Right renal cortex interstitium (tissue), 3 donors: ENCODE results near the gene ARVCF. TPM values are rescaled to one million over a fixed set of nuclear protein-coding genes. Genes with fewer than 3 reads are reported as not detected.

Experiments used
- DNase-seq, 3 donors: peaks; one replicate each; pipeline ENCODE4 v3.0.0-alpha.2; 2013; ENCODE audit warnings: low read depth in 3 of 3, low spot score in 2 of 3
- polyA plus RNA-seq, 3 donors: library from polyadenylated mRNA; unstranded; fragments of 120-200 nt; gene quantifications; one replicate each; pipeline ENCODE4 v1.2.1, GENCODE V29; 2013; ENCODE audit not compliant: insufficient read length in 3 of 3

The ARVCF gene
- polyA plus RNA-seq, 3 donors = 16.8 to 19.6 (median 16.9) TPM

DNA sequence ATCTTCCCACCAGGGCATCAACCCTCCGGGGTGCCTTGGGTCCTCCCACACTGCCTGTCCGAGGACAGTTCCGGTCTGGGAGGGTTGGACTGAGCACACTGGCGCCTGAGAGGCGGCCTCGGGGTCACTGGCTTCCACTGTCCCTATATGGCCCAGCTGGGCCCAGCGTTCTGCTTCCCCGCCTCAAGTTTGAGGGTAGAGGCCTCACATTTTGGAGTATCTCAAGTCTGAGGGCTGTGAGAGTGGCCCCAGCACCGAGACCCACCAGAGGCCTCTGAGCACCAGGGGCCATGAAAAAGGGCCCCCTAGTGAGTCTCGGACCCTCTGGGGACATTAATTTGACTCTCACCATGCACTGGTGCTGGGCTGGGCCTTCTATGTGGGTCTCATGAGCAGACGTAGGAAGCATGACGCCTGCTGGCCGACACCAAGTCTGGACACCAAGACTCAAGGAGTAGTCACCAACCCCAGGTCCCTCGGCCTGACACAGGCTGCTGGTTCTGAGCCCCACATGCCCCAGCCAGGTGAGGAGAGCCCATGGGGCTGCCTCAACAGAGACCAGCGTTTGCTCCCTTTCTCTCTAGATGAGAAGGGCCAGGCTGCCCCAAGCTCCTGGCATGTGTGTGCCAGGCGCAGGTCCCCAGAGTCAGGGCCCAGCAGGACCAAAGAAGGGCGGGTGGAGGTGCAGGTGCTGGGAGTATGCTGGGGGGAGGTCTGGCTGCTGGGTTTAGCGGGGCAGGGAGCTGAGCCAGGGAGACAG lies 27.5 kb downstream of the ARVCF start:
- DNase-seq = no peak

DNA sequence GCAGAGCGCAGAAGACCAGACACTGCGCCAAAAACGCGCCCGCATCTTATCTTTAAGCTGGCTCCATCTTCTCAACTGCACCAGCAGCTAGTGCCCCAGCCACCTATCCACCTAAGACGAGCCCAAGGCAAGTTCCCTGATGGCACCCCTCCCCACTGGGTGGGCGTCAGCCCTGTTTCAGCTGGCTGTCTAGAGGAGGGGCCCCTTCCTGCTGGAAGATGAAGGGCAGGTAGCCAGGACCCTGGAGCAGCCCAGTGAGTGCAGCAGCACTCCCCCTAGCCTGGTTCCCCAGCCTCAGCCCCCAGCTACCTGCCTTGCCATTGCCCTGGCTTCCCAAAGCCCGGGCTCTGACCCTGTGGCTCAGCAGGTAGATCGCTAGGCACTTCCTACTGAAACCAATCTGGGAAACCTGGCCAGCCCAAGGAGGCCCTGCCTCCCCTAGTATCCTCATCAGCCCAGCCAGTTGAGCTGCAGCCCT lies 28.3 kb downstream of the ARVCF start:
- DNase-seq = no peak

DNA sequence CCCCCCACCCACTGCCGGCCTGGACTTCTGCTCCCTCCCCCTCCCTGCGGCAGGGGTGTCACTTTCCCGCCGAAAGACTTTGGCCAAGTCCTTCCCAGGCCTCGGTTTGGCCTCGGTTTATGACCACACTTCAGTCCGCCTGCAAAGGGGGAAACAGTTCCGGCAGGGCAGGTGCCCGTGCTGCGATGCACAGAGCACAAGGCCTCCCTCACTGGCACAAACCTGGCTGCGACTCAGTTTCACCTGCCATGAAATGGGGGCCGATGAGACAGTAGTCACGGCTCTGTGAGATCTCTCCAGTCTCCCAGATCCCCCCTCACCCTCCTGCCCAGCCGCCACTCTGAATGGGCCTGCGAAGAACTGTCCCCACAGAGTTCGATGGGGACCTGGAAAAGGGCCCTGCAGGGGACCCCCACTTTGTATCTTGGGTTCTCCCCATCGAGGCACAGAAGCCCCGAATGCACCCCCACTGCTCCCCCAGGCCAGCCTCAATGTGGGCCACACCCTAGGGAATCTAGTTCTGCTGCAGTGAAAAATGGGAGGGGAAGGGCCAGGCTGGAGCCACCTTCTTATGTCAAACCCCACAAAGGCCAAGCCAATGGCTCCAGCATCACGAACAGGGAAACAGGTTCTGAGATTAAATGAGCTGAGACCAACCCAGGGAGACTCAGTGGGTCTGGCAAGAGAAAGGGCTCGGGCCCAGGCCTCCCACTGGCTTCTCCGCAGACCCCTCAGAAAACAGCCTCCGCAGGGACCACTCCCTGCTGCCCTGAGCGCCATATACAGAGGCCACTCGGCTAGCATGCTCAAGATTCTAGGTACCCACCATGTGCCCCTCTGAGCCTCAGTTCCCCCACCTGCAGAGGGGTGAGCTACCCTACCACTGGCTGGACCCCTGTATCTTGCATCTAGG lies 29.0 kb downstream of the ARVCF start:
- no peak for DNase-seq

DNA sequence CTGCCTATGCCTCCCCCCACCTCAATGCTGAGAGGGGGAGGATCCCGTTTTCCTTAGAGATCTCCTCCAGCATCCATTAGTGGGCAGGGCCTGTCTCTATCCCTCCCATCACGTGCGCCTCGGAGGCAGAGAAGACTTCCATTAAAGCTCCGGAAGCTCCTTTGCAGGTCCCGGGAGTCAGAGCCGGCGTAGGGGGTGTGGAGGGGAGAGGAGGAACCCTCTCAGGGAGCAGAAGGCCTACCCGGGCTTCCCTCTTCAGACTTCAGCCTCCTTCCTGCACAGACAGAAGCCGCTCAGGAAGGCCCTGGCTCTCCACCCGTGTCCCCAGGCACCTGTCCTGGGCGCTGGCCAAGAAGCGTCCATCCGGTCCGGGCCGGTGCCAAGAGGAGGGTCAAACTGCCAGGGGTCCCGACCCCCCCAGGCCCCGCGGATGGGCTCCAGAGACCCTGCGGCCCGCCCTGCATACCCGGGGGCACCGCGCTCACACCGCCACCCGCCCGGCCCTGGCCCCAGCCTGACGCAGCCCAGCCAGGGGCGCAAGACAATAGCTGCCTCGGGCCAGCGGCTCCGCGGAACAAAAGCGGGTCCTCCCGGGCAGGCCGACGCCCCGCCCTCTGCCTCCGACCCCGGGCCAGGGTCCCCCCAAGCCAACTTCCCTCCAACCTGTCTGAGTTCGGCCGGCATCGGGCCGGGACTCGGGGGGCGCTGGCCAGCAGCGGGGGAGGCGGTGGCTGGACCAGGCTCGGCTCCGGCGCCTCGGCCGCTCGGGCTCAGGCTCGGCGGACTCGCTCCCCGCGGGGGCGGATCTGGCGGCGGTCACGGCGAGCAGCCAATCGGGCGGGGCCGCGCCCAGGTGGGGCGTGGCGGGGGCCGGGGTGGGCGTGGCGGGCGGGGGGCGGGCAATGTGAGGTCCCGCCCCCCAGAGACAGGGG lies 29.9 kb downstream of the ARVCF start:
- DNase-seq = peak in 1 of 3 donors; percentile 60

DNA sequence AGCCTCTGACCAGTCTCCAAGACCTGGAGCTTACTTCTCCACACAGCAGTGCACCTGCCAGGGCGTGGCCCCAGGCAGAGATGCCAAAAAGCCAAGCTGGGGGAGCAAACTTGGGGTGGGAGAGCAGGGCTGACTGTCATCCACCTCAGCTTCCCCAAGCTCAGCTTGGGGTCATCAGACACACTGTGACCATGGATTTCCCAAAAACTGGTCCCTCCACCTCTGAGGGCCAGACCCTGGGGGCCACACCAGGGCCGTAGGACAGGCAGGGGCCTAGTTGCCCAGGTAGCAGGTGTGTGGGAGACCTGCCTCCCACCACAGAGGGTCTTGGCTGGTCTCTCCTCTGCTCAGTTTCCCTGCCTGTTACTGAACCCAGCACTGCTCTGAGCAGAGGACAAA lies 30.6 kb downstream of the ARVCF start:
- no peak for DNase-seq

DNA sequence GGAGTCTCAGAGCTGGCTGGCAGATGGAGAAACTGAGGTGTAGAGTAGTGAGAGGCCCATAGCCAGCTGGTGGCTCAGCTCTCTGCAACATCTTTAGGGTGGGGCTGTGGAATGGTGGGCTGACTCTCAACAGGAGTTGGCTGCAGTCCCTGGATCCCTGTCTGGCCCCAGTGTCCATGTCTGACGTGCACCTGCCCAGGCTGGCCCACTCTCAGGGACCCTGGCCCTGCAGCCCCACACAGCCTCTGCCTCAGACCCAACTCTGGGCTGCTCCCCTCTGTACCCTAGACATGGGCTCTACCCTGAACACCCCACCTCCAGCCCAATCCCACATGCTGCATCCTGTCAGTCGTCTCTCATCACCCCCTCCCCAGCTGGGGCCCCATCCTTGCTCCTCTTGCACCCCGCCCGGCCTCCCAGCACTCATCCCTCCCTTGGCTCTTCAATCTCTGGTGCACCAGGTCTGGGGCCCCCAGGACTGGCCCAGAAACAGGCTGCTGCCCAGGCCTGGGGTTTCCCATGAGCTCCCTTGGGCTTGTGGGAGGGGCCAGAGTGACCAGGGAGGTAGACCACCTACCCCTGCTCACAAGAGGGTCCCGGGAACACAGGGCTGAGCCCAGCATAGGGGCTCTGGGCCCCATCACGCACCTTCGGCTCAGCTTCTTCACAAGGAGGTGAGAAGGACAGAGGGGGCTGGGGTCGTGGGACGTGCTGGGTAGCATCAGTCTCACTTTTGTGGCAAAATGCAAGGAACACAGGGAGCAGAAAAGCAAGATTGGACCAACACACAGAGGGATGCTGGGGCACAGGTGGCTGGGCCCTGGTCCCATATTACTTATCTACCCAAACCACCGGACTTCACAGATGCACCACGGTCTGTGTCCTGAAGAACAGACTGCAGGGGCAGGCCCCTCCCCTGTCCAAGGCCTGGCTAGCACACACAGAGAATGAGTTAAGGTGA lies 31.5 kb downstream of the ARVCF start:
- DNase-seq = no peak

DNA sequence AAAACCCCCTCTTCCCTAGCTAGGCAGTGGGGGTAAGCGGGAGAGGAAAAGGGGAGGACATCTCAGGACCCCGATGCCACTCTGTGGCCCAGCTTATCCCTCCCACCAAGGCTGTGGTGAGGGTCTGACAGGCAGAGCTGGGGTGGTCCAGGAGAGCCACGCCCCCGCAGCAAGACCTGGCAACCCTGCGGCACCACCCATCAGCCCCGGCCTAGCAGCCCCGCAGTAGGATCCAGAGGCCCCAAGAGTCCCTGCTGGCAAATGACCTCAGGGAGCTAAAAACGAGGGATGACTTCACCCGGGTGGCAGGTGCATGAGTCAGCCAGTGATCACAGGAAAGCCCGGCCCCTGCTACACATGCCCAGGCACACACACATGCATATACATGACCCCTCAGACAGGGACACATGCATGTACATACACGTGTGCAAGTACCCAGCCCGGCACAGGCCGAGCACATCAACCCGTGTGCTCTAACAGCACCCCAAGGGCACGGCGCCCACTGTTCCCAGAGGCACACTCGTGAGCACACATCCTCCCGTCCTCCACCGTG lies 32.3 kb downstream of the ARVCF start:
- no peak for DNase-seq

DNA sequence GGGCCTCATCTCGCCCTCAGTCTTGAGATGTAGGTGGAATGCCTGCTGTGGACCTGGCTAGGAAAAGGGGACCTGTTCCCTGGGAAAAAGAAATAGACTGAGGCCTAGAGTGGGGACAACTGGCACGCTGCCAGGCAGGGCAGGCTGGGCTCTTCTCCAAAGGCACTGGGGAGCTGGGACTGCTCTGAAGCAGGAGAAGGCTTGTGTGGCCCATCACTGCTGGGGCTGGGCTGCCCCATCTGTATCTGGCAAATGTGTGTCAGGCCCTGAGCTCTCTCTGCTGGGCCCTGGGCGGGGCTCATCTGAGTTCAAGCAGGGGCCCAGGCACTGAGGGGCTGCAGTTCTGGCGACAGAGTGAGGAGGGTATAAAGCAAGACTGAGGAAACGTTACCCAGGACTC lies 32.9 kb downstream of the ARVCF start:
- DNase-seq = no peak

DNA sequence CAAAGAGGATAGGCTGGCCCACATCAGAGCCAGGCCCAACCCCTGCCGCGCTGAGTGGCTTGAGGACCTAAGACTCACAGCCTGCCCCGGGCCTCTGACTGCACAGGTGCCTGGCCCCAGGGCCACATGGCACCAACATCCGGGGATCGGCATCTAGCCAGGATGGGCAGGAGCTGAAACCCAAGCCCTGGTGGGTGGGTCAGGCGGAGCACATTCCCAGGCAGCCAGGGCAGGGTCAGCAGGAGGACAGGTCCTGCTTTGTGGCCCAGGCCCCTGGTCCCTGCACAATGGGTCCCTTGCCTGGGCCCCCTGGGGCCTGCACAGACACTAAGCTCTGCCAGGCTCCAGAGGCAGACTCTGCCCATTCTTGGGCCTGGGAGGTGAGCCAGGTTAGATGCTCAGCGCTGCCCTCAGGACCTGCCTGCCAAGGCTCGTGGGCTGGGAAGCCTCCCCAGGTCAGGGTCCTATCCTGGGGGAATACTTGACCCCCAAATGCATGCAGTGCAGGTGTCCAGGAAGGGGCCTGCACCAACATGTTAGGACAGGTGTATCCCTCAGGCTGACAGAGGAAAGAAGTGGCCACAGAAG lies 33.5 kb downstream of the ARVCF start:
- DNase-seq = no peak

DNA sequence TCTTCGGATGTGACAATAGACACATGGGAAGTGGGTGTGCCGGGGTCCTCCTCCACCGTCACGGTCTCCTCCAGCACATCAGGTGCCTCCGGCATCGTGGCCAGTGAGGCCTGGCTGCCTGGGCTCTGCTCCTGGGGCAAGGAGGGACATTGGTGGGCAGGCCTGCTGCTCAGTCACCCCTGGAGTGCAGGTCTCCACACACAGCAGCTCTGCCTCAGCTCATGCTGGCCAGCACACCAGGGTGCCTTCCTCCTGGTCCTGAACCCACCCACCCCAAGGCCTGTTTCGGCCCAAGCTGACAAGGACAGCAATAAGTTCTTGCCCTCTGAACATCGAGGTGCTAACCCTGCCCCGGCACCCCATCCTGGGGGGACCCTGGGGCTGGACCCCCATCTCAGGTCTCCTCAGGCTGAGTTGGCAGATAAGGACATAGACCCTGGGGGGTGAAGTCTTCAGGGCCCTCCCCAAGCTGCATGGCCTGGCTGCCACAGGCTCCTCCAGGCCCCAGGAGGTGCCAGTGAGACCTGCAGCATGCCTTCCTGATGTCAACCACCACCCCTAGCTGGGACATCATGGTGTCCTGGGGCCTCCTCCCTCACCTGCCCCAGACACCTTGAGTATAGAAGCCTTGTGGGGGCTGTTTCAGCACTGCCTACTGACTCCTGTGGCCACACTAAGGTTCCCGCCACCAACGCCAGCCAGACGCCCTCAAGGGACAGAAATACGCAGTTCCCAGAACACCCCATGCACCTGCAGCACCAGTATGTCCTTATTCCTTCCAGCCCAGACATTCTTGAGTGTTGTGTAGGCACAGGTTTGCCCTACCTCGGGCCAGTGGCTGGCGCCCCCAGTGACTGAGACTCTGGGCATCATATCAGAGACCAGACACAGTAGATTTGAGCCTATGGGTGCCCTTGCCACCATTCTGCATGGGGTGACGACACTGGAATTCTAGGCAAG lies 34.4 kb downstream of the ARVCF start:
- DNase-seq = no peak

DNA sequence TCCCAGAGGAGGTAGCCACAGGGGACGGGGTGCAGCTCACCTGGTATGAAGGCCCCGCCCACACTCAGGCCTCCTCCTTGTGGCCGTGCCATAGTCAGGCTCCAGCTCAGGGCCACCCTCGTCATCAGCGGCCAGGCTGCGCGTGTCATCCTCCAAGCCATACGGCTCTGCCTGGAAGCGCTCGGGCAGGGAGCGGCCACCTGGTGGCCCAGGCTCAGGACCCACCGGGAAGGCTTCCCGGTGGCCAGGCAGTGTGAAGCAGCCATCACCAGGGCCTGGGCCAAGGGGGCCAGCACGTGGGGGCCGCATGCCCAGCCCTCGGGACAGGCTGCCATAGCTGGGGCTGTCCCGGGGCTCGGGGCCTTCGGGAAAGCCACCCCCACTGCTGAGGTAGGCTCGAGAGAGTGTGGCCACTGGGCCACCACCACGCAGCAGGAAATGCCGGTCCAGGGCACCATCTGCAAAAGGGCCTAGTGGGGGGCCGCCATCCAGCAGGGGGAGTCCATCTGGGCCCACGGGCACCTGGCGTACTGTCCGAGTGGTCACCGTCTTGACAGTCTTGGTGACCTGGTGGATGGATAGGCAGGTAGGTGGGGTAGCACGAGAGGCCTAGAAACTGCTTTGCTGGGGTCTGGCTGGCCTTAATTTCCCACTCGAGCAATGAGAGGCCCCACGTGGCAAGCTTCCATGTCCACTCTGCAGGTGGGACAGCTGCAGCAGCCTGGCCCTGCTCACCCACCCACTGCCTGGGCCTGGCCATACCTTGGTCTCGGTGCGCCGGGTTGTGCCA lies 35.3 kb downstream of the ARVCF start:
- DNase-seq = no peak

DNA sequence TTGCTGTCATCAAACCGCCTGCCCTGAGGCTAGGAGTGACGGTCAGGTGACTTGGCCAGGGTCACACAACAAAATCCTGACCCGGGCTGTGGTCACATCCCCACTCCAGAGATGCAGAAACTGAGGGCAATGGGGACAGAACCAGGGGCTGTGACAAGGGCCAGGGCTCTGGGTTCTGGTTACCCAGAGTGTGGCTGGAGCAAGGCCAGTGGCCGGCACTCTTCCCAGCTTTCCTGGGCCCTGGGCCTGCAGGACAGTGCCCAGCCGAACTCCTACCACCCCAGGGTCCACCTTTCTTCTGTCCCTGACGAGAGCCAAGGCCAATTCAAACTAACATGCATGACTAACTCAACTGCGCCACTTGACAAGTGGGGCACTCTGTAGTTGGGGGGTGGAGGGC lies 35.9 kb downstream of the ARVCF start:
- DNase-seq = no peak

DNA sequence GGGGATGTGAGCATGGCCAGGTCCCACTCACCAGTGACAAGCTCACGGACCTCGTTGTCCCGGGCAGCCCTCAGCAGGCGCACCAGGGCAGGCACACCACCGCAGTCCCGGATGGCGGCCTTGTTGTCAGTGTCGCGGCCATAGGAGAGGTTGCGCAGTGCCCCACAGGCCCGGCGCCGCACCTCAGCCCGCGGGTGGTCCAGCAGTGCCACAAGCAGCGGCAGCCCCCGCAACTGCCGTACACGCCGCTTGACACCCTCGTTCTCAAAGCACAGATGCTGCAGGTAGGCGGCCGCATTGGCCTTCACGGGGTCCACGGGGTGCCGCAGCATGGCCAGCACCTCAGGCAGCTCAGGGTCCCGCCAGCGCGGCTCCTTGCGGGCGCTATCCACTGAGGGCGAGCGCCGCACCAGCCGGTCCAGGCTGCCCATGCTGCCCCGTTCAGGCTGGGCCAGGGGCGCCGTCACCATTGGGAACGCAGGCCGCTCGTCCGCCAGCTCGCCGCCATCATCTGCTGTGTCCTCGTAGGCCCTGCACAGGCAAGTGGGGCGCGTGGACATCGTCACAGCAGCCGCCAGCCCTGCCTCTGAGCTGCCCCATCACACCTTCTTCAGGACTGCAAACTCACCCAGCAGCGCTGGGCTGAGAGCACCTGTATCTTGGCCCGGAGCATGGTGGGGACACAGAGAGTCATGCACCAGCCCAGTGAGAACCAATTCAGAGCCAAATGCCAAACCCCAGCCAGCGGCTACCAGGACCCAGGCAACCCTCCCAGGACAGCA lies 36.7 kb downstream of the ARVCF start:
- DNase-seq = no peak

DNA sequence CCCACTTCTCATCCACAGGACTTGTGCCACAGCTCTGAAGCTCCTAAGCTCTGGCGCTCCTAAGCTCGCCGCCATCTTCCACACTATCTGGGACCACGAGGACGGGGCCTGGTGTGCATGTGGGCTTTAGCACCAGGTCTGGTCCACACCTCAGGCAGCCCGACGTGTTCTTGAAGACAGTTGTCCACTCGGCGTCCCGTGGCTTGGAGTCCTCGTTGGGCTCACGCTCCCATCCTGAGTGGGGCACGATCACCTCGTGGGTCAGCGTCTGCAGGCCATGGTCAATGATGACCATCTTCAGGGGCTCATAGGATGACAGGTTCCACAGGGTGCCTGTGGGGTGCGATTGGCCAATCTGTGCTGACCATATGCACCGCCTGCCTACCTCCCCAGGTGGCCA lies 37.9 kb downstream of the ARVCF start:
- no peak for DNase-seq

DNA sequence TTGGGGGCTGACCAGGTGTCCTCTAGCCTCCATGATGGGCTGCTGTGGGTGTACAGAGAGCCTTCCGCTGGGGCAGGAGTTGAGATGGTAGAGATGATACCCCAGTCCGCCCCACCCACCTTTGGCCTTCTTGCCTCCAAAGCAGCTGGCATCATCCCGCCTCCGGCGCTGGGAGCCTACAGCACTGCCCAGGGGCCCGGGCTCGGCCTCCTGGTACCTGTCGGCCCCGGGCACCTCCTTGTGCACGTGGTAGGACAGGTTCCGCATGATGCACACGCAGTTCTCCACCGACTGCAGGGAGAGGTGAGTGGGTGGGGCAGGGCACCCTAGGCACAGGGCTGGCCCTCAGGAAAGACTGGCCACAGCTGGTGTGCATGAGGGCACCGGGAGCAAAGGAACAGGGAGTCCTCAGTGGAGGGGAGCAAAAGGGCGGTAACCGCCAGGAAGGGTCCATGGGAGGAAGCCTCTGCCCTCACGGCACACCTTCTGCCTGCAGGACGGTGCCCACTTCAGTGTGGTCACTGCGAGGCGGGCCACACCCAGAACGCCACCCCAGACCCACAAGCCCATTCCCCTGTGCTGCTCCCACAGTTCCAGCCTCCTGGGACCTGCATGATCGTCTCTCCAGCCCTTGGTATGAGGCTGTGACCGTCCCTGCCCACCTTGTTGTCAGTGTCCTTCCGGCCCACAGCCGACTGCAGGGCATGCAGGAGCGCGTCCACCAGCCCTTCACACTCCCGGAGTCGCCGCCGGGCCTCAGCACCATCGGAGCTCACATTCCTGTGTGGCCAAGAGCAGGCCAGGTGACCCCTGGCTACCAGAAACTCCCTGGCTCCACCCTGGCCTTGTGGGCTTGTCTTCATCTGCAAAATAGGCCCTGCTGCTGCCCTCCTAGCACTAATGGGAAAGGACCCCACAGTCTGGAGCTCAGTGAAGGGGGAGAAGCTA lies 39.1 kb downstream of the ARVCF start:
- no peak for DNase-seq
